Activated CD8-positive, alpha-beta memory T cell treated with anti-CD3 and anti-CD28 coated beads for 48 hours (primary cell): Measurements from ENCODE around the gene SCN1B.
"Not testable (repeated sequence)": the region's sequence is repeated elsewhere in the genome, so short reads cannot be mapped to it uniquely, and the experiment has no call there.

Experiments used
- DNase-seq, 3 experiments: peaks; one replicate each; pipeline ENCODE4 v3.0.0-alpha.2; 2020; ENCODE audit warnings: low read depth in 2 of 3, low spot score in 2 of 3

Gene SCN1B

DNA sequence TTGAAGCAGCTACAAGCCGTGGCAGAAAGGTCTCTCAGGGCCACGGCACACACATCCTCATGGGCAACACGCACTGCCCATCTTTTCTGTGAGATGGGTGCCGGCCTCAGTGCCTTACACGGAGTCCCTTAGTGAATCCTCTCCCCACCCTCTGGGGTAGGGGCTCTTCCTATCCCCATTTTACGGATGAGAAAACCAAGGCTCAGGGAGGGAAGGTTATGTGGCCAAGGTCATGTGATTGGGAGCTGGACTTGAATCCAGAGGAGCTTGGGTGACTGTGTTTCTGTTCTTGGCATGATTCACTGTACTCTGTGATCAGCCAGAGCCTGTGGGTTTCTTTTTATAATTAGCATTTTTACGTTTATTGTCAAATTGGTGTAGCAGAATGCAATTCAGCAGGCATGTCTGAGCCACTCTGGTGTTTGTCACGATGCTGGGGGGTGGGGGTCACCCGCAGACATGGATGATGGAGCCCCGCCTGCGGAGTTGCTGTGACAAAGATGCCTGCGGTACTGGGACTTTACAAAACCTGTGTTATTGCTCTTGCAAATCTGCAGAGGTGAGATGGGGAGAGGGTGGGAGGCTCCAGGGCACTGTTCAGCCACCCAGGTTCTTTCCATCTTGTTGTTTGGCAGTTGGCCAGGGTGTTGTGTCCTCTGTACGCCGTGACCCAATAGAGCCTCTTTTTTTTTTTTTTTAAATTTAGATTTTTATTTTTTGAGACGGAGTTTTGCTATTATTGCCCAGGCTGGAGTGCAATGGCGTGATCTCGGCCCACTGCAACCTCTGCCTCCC lies 4.5 kb downstream of the SCN1B start:
- no peak for DNase-seq

DNA sequence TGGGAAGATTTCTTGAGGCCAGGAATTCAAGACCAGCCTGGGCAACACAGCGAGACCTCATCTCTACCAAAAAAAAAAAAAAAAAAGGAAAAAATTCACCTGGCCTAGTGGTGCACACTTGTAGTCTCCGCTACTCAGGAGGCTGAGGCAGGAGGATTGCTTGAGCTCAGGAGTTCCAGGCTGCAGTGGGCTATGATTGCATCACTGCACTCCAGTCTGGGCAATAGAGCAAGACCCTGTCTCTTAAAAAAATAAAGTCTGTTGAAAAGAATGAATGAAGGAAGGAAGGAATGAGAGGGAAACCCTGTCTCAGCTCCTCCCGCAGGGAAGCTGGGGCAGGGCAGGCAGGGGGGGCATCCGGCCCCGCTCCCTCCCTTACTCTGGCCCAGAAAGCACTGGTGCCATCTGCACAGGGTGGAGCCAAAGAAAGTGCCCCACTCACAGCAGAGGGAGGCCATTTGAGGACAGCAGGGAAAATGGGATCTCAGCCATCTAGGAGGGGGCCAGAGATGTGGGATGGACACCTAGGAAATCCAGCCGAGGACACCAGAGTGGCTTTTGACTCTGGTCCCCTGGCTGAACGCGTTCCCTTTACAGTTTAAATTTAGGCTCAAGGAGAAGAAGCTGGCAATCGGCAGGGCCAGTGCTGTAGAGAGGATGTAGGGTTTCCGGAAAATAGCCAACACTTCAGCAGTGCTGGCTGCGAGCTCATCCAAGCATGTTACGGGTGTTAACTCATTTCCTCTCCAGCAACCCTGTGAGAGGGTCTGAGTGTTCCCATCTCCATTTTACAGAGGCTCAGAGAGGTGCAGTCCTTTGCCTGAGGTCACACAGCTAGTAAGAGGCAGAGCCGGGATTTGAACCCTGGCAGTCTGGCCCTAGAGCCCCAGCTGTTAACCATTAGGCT lies 7.7 kb downstream of the SCN1B start:
- DNase-seq = no peak

DNA sequence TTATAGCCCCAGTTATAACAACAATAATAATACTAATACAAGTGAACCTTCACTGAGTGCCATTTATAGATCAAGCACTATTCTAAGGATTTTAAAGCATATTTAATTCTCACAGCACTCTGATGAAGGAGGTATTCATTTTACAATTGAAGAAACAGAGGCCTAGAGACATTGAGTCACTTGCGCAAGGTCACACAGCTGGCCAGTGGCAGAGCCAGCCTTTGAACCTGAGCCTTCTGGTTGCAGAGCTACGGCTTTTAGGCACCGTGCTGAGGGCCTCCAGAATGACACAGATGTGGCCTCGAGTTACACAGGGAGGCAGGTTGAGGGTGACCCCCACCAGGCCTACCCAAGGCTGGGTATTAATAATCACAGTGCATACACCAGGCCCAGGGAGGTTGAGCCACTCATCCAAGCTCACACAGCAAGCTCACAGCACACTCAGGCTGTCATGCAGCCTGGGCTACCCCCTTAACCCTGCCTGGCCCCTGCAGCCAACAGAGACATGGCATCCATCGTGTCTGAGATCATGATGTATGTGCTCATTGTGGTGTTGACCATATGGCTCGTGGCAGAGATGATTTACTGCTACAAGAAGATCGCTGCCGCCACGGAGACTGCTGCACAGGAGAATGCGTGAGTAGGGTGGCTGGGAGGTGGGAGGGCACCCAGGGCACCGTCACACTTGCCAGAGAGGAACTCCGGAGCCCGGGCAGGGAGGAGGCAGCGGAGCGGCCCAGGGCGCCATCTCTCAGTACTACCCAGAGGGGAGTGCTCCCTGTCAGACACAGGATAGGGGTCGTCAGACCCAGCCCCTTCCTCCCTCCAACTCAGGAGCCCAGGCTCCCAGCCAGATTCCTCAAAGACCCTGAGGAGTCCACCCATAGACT lies 8.6 kb downstream of the SCN1B start:
- no peak for DNase-seq

DNA sequence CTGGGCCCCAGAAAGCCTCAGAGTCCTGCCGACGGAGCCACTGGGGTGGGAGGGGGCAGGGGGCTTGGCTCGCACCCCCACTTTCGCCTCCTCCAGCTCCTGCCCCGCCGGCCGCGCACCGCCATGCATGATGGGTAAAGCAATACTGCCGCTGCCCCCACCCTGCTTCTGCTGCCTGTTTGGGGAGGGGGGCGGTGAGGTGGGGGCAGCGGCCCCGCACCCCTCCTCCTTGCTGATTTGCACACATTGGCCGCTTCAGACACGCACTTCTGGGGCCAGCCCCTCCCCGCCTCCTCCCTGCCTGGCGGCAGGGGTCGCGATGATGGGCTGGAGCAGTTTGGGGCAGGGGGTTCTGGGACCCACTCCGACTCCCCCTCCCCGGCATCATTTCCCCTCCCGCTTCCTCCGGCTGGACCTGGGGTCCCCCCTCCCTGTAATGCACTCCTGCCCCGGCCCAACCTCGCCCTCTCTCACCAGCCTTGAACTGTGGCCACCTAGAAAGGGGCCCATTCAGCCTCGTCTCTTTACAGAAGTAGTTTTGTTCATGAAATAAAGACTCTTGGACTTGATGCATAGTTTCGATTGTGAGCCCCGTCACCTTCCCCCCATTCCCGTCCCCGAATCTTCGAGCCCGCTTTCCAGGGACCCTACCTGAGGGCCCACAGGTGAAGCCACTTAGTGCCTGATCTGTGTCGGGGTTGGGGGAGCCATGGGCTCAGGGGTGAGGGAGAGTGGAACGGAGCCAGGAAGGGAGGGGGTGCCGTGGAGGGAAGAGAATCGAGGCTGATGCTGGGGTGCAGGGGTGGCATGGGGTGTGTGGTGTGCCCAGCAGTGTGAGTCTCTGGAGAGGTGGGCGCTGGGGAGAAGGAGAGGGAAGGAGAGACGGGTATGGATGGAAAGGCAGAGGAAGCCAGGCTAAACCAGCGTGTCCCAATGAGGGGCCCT lies 9.9 kb downstream of the SCN1B start:
- no peak for DNase-seq

DNA sequence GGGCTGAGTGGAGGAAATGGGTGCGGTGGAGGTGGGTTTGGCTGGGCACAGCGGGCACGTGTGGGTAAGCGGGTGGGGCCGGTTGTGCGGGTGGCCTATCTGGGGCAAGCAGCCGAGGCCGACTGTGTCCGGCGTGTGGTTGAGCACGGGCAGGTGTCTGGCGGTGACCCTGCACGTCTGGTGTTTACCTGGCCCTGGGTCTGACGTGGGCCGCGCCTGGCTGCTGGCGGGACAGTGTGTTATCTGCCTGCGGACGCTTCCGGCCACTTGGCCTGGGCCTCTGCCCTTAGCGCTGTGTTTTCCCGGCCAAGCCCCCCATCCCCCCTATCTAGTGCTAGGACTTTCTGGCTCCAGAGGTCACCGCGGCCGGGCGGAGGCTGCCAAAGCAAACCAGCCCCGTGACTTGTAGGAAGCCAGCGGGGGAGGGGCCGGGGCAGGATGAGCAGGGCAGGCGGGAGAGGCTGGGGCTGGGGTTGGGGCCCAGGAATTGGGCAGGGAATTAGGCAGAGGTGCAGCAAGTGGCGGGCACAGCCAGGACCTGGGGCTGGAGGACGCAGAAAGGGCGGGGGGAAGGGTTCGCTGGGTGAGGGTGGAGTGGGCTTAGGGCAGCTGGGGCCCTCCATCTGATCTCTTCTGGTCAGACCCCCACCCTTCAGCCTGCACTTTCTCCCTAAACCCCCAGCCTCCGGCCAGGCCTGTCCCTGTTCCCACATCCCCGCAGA lies 10.7 kb downstream of the SCN1B start:
- no peak for DNase-seq

DNA sequence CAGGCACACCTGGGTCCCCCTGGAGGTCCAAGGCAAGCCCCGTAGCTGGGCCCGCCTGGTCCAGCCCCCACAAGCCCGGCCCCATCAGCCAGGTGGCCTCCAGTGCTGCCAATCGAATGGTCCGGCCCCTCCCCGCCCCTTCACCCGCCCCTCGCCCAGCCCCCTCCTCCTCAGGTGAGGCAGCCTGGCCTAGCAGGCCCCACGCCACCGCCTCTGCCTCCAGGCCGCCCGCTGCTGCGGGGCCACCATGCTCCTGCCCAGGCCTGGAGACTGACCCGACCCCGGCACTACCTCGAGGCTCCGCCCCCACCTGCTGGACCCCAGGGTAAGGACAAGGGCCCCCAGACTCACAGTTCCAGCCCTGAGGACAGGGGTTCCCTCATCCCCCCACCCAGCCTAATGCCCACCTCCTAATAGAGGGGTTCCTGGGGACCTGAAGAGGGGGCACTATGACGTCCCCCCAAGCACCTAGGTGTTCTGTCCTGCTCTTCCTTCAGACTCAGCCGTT lies 11.3 kb downstream of the SCN1B start, which contains the start of gene HPN:
TSS of gene HPN (plus strand) at position 174 of the 508 bp plus-strand sequence. CDS start 786 bp downstream, outside the sequence.
- no peak for DNase-seq

DNA sequence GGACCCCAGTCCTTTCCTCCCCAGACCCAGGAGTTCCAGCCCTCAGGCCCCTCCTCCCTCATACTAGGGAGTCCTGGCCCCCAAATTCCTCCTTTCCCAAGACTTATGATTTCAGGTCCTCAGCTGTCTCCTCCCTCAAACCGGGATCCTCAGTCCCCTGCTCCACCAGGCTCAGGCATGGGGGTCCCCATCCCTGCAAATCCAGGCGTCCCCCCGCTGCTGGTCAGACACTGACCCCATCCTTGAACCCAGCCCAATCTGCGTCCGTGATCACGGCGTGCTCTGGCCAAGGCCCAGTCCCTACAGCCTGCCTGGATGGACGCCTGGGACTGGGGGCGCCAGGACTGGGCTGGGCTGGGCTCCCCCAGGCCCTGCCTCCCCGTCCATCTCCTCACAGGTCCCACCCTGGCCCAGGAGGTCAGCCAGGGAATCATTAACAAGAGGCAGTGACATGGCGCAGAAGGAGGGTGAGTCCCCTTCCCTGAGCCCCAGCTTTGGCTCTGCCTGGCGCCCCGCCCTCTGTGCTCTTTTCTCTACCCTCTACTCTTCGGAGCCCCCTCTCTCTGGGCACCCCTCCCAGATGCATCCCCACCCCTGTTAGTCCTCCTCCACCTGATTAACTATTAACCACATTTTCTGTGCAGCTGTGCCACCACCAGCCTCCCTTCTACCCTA lies 11.9 kb downstream of the SCN1B start:
- DNase-seq = no peak

DNA sequence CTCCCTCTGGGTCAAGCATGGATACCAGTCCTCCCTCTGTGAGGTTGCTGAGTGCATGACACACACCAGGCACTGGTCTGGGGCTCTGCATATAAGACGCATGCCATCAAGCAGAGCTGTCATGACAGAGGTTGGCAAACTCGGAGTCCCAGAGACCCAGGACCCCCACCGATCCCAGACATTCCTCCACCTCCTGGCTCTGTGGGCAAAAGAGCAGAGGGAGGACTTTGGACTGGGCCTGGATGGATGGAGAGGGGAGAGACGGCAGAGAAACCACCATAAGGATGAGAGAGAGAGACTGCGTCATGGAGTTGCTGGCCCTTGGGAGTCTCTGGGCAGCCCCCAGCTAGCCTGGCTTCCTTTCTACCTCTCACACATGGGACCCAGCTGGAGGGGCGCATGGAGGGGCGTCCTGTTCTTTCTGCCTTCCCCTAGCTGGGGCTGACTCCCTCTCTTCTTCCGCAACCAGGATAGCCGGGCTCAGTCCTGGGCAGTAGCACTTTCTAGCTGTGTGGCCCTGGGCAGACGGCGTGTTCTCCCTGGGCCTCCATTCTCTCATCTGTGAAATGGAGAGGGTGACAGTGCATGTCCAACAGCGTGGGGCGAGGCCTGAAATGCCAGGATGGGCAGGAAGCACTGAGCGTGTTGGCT lies 12.8 kb downstream of the SCN1B start:
- no peak for DNase-seq

DNA sequence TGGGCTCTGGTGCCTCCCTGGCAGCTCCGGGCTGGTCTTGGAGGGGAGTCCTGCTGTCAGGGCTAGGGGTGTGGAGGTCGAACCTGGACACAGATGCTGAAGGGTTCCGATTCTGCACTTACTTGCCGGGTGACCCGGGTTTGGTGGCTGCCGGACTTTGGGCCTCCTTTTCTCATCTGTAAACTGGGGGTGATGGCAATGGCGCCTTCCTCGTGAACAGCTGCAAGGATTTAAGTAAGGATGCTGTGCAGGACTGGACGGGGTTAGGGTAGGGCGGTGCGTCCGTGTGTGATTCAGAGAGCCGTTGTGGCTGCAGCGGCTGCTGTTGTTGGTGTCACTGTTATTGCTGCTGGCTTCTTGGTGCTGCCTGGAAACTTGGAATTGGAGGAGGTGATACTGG lies 13.6 kb downstream of the SCN1B start:
- DNase-seq = no peak

DNA sequence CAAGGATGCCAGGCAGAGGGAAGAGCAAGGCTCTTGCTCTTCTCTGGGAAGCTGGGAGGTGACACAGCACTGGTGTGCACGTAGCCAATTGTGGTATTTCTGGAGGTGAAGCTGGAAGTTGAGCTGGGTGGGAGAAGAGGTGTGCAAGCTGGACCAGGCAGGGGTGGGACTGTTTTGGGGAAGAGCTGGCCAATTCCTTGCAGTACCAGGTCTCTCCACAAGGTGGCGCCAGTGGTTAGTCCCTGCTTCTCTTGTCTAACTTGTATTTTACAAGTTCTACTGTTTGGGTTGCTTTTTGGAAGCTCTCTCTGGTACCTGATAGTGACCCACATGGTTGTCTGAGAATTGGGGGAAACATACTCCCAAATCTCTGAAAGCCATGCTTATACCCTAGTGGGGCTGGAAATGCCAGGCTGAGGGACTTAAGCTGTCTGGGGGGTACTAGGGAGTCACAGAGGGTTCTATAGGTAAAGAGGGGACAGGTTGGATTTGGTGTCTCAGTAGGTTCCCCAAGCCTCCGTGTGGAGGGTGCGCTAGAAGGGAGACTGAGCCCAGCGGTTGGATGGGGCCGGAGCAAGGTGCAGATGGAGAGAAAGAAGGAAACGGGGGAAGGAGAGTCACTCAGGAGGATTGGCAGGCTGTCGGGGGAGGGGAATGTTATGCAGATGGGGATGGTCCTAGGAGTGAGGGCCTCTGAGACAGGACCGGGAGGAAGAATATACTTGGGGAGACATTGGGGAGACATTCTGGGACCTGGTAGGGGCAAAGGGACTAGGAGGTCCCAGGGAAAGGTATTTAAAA lies 14.2 kb downstream of the SCN1B start:
- DNase-seq = peak in 2 of 3 experiments; percentile 59 to 76

DNA sequence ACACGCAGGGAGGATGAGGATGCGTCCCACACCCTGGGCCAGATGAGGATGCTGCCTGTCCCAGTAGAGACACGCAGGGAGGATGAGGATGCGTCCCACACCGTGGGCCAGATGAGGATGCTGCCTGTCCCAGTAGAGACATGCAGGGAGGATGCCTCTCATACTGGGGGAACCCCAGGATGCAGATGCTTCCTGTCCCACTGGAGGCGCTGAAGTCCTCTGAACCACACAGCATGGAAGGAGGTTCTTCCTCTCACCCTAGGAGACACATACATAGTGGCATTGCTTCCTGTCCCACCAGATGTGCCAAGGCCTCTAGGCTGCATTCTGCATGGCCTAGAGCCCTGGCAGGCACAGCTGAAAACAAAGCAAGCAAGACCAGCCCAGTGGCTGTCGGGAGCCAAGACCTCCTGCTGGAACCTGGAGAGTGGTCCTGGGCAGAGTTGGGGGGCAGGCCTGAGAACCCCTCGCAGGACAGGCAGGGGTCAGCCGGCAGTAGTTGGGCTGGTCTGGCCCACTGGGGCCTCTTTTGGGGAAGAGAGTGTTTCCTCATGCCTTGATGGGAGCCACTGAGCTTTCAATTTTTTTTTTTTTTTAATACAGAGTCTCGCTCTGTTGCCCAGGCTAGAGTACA lies 15.5 kb downstream of the SCN1B start:
- DNase-seq = no peak

DNA sequence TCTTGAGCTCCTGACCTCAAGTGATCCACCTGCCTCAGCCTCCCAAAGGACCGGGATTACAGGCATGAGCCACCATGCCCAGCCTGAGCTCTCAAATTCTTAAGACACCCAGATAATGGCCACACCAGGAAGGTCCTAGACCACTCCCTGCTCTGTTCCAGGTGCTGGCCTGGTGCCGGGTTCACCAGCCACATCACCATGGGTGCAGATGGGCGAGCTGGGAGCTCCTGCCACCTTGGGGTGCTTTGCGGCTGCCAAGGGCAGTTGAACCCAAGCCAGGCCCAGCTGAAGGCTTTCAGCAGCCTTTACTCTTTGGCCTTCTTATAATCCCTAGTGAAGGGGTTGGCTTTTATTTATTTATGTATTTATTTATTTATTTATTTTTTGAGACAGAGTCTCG lies 16.2 kb downstream of the SCN1B start:
- DNase-seq = no peak

DNA sequence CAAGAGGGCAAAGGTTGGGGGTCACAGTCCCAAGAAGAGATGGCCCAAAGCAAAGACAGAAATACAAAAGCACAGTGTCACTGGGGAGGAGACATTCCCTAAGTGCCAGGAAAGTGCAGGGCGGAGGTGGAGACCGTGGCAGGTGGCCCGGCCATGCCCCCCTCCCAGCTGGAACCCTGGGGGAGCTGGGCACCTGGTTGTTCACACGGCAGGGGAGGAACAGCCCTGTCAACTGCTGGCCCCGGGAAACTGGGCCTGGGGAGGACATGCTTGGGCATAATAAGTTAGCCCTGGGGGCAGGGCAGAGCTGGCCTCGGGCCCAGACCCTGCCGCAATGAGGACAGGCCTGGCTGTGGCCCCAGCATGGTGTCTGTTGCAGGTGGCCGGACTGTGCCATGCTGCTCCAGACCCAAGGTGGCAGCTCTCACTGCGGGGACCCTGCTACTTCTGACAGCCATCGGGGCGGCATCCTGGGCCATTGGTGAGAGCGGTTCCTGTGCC lies 18.7 kb downstream of the SCN1B start:
- DNase-seq = no peak

DNA sequence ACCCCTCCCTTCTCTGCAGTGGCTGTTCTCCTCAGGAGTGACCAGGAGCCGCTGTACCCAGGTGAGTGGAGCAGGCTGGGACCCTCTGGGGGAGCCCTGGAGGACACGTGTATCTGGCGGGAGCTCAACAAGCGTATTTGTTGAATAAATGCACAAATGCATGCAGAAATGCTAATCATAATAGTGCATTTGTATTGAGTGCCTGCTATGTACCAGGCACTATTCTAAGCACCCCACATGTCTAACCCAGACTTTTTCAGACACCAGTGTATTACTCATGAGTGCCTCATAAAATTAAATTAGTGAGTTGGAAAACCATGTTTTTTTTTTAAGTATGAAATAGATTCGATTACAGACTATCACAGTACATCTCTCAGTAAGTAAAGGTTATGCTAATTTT lies 19.2 kb downstream of the SCN1B start:
- no peak for DNase-seq

DNA sequence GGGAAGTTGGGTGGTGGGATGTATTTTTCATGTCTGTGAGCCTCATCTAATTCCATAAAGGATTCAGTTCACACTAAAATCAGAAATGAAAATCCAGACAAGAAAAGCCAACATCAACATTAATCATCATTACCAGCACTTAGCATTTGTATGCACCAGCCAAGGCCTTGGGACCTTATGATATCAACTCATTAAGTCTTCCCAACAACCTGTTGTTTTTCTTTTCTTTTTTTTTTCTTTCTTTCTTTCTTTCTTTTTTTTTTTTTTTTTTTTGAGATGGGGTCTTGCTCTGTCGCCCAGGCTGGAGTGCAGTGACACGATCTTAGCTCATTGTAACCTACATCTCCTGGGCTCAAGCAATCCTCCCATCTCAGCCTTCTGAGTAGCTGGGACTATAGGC lies 20.4 kb downstream of the SCN1B start:
- not testable (repeated sequence) for DNase-seq

DNA sequence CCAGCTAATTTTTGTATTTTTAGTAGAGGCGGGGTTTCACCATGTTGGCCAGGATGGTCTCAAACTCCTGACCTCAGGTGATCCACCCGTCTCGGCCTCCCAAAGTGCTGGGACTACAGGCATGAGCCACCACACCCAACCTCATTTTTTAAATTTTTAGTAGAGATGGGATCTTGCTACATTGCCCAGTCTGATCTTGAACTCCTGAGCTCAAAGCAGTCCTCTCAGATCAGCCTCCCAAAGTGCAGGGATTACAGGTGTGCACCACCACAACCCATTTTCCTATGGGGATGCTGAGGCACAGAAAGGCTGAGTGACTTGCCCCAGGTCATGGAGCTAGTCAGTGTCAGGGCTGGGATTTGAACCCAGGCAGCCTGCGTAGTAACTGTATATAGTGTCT lies 21.0 kb downstream of the SCN1B start:
- DNase-seq = not testable (repeated sequence)

DNA sequence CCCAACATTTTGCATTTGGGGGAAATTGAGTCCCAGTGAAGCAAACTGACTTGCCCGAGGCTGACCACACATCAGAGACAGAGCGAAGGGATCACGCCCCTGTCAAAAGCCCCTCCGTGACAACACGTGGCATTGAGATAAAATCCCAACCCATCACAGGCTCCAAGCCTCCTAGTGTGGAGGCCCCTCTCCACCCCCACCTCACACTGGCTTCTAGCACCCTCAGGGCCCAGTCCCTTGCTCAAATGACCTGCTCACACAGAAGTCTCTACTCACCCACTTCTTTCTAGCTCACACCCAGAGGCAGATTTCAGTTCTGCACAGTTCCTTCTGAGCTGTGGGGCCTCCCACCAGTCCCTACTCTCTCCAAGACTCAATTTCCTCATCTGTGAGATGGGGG lies 21.5 kb downstream of the SCN1B start:
- no peak for DNase-seq
